HG02642 (cell line): ENCODE data around the gene MLLT3.

ENCODE experiments used
- ATAC-seq: cut with Tn5 transposase; IDR thresholded peaks from one replicate; pipeline ENCODE4 v1.9.1; 2021; ENCODE audit warnings: mild to moderate bottlenecking; ENCODE audit not compliant: unreplicated experiment, poor library complexity

MLLT3 gene

DNA sequence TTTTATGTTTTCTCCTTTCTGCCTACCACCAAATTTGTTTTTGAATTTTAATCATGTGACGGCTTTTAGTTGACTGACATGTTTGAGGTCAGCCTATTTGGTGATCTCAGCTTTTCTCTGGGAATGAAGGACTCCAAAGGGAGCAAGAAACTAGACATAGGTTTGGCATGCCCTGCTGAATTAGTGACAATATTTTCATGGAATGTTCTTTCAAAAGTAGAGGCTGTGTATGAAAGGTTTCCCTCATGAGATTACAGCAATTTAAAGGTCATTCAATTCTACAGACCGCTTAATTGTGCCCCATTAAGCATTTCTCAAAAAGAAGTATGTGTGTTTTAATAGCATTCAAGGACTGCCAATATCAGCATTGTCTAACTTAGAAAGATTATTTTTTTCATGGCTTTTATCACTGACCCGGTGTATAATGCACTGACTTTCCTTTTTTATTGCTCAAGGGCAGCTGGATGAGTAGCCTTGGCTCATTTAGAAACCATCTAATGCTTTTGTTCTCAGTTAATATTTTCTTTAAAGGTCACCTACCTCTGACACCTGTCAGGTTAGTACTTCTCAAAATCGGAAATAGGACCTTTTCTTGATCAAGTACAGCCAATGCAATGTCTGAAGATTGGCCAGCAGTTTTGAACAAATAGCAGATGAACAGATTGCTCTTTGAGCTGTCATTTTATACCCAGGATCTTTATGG, 8.1 kb upstream of the MLLT3 start:
- no peak for ATAC-seq

DNA sequence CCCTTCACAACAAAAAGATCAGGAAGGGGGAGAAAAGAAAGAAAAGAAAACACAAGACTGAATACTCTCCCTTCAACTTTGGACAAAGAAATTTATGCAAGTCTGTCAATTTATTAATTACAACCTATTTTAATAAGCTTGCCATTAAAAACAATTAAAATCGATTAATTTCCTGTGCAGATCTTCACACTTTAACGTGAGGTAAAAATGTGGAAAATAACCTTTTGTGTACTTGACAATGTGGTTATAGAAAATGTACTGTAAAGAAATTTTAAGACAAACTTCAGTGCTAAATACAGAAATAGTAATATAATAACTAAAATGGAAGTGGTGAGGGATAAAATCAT, 2.7 kb upstream of the MLLT3 start:
- no peak for ATAC-seq

- peak; percentile 17 for ATAC-seq
Observed at GRCh38 chr9:20624201-20625002, 2.1 kb upstream of the MLLT3 start.

DNA sequence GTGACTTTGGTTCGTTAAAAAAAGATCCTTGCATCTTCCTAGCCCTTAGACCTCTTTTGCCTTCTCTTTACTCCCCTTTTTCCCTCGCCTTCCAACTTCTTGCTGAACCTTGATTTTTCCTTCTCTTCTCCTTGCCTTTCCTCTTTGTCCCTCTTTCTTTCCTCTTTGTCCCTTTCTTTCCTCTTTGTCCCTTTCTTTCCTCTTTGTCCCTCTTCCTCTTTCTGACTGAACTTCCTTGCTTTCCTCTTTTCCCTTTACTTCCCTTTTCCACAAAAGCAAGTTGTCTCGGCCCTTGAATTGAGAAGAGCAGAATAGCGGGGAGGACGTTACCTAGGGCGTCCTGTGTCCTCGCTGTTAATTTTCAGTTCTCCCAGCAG, 1.4 kb upstream of the MLLT3 start:
- no peak for ATAC-seq

DNA sequence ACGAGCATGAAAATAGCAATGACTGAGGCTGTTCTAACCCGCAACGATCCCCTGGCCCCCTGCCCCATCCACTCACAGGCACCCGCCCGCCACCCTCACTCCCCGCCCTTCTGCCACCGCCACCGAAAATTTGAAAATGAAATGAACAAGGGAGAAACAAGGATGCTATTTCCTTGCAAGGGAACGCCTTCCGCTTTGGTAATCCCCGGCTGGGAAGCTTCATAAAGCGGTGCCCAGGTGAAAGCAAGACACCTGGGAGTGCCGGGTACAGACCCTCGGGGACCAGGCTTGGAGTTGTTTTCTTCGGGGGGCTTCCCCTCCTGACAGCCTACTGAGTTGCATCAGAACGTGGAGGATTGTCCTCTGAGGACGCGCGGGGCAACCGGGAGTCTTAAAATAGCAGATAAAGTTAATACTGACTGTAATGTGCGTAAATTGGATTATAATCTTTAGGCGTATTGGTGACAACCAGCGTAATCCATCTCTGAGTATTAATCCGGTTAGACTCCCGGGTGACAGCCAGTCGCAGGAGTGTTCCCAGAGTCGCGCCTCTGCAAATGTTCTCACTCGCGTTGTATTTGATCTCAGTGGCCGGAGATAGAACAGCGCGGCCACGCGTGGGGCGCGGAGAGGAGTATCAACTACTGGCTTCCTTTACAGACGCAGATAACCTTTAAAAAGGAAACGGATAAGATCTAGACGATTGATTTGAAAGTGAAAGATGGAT, 885 bp upstream of the MLLT3 start:
- ATAC-seq, result peak; percentile 15

- ATAC-seq, result peak; percentile 24
Observed at GRCh38 chr9:20621471-20622329, 599 bp downstream of the MLLT3 start.

- no peak for ATAC-seq
Observed at GRCh38 chr9:20620650-20621470, 1.4 kb downstream of the MLLT3 start.

GRCh38 chr9:20619487-20620200, 2.7 kb downstream of the MLLT3 start:
- no peak for ATAC-seq

DNA sequence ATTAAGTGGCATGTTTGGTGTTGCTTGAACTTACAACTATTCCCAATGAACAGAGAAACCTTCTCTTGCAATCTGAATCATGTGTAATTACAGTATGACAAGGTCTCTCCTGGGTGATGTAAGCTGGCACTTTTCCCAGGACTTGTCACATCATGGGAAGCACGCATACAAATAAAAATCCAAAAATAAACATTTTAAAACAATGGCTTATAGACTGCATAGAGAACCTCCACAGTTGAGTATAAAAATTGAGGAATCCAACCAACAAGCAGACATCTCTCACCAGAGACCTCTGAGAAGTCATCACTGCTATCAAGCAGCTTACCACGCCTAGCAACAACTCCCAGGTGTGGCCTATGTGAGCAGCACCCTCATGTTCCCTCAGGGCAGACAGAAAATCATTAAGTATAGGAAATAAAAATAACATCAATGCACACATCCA, 3.9 kb downstream of the MLLT3 start:
- no peak for ATAC-seq

DNA sequence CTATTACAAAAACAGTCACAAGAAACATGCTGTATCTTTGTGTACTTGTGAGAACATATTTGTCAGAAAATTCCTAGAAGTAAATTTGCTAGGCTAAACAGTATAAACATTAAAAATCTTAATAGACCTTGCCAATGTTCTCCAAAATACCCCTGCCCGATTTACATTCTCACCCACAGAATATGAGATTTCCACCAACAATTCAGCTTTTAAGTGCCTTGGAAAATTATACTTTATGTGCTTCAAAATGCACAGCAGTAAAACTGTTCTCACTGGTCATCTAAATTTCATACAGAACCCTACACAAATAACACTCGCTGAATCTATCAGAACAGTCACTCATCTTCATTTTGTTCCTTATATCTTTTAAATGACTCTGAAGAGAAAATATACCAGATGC, 5.5 kb downstream of the MLLT3 start:
- ATAC-seq, result no peak

- ATAC-seq, result no peak
Observed at GRCh38 chr9:20614602-20615216, 7.6 kb downstream of the MLLT3 start.

GRCh38 chr9:20611691-20612287, 10.5 kb downstream of the MLLT3 start:
- no peak for ATAC-seq

GRCh38 chr9:20610591-20610990, 11.7 kb downstream of the MLLT3 start:
- no peak for ATAC-seq

DNA sequence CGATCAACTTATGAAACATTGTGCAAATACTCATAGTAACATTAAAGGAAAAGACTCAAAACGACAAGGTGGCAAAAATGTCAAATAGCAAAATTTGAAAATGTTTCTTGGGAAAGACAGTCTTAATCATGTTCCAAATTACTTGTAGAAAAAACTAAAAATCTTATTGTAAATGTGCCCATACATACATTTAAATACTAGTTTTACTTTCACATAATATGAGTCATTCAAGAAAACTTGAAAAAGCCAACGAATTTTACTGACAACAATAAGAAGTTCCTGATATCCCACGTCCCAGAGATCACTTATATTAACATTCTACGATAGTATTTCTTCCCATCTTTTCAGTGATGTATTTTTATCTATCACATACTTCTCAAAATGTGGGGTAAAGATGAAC, 13.7 kb downstream of the MLLT3 start:
- no peak for ATAC-seq

DNA sequence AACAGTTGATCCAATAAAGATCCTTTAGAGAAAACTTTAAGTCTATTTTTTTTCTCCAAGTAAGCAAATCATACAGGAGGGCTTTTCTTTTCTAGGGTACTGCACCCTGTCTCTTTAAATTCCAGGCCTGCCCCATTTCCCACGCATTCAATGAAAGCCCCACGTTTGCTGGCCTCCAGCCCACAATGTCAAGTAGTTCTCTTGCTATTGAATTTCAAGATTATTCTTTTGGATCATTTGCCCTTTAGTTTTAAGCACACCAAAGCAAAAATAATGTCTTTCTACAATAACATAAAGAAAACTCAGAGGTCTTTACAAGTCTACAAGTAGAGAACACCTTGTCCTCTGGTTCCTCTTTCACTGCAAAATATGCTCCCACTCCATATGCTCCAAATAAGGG, 15.6 kb downstream of the MLLT3 start:
- no peak for ATAC-seq

GRCh38 chr9:20604562-20604961, 17.7 kb downstream of the MLLT3 start:
- ATAC-seq, result peak; percentile 85

- no peak for ATAC-seq
Observed at GRCh38 chr9:20603524-20604268, 18.6 kb downstream of the MLLT3 start.
